HEK293T (cell line): ENCODE results near the gene HMMR.

Experiments
- CTCF ChIA-PET: fragments of 350-600 bp; formaldehyde crosslinking; extraction: SDS; loops from one replicate; lab custom pipeline; 2021; ENCODE audit warnings: antibody characterized with exemption, inconsistent platforms; lab: Yijun Ruan, JAX
- POLR2A ChIA-PET: fragments of 350-600 bp; formaldehyde crosslinking; extraction: SDS; loops from one replicate; lab custom pipeline; 2020; ENCODE audit warnings: antibody characterized with exemption, inconsistent platforms; lab: Yijun Ruan, JAX
- DNase-seq: peaks from one replicate; pipeline ENCODE4 v3.0.0; 2012; ENCODE audit warnings: mixed read lengths; ENCODE audit errors: extremely low spot score
- ARNT ChIP-seq: fragments of 450-650 bp; IDR thresholded peaks from 2 replicates; pipeline ENCODE4 v1.6.1; 2017; ENCODE audit warnings: mild to moderate bottlenecking
- BHLHE40 ChIP-seq: fragments of 450-650 bp; IDR thresholded peaks from 2 replicates; pipeline ENCODE4 v1.6.1; 2016; ENCODE audit warnings: mild to moderate bottlenecking, moderate library complexity, borderline replicate concordance
- CTBP1 ChIP-seq: fragments of 450-650 bp; IDR thresholded peaks from 2 replicates; pipeline ENCODE4 v1.6.1; 2016; ENCODE audit warnings: borderline replicate concordance
- ELF4 ChIP-seq: fragments of 450-650 bp; IDR thresholded peaks from 2 replicates; pipeline ENCODE4 v1.6.1; 2017; ENCODE audit warnings: antibody characterized with exemption
- FOXA1 ChIP-seq: fragments of 450-650 bp; IDR thresholded peaks from 2 replicates; pipeline ENCODE4 v1.6.1; 2016; ENCODE audit warnings: mild to moderate bottlenecking
- FOXK2 ChIP-seq: fragments of 450-650 bp; IDR thresholded peaks from 2 replicates; pipeline ENCODE4 v1.6.1; 2016; ENCODE audit warnings: mild to moderate bottlenecking
- FOXM1 ChIP-seq: fragments of 450-650 bp; IDR thresholded peaks from 2 replicates; pipeline ENCODE4 v1.6.1; 2017; ENCODE audit warnings: mild to moderate bottlenecking, borderline replicate concordance
- HDGF ChIP-seq: fragments of 450-650 bp; IDR thresholded peaks from 2 replicates; pipeline ENCODE4 v1.6.1; 2017; ENCODE audit warnings: antibody characterized with exemption, borderline replicate concordance
- L3MBTL2 ChIP-seq: fragments of 450-650 bp; conservative IDR thresholded peaks from 2 replicates; pipeline ENCODE4 v1.6.1; 2016; ENCODE audit warnings: mild to moderate bottlenecking
- LEF1 ChIP-seq: fragments of 450-650 bp; IDR thresholded peaks from 2 replicates; pipeline ENCODE4 v1.6.1; 2017; ENCODE audit warnings: mild to moderate bottlenecking, borderline replicate concordance
- NFRKB ChIP-seq: fragments of 450-650 bp; IDR thresholded peaks from 2 replicates; pipeline ENCODE4 v1.6.1; 2016; ENCODE audit warnings: mild to moderate bottlenecking, moderate library complexity
- PKNOX1 ChIP-seq: fragments of 450-650 bp; IDR thresholded peaks from 2 replicates; pipeline ENCODE4 v1.6.1; 2016
- SP1 ChIP-seq: fragments of 450-650 bp; IDR thresholded peaks from 2 replicates; pipeline ENCODE4 v1.6.1; 2017
- SUZ12 ChIP-seq: fragments of 450-650 bp; IDR thresholded peaks from 2 replicates; pipeline ENCODE4 v1.6.1; 2016; ENCODE audit warnings: mild to moderate bottlenecking
- TARDBP ChIP-seq: fragments of 450-650 bp; IDR thresholded peaks from 2 replicates; pipeline ENCODE4 v1.6.1; 2016
- ZNF384 ChIP-seq: fragments of 450-650 bp; IDR thresholded peaks from 2 replicates; pipeline ENCODE4 v1.6.1; 2016

Gene HMMR

GRCh38 chr5:163475411-163475810 lies 15.0 kb downstream of the HMMR start:
- CTCF ChIA-PET: no interaction called here
- TF ChIP-seq SP1 (no peak), CTBP1 (no peak), ARNT (no peak)
- POLR2A ChIA-PET: no interaction called here
- no peak for DNase-seq

- CTCF ChIA-PET: no interaction called here
- no peak for DNase-seq
- TF ChIP-seq CTBP1 (no peak), FOXK2 (no peak), TARDBP (no peak), L3MBTL2 (no peak), HDGF (no peak), PKNOX1 (no peak), ELF4 (no peak), FOXA1 (no peak), NFRKB (no peak), ZNF384 (no peak), SP1 (no peak), LEF1 (no peak), SUZ12 (no peak), FOXM1 (no peak)
- POLR2A ChIA-PET: interaction anchor here (1.8 kb wide), 1 partner anchor 18 kb away, joined by 8 read pairs; the partner anchor contains the start of genes HMMR and NUDCD2
Observed at GRCh38 chr5:163478126-163478981, 17.9 kb downstream of the HMMR start.

GRCh38 chr5:163478982-163479271 lies 18.5 kb downstream of the HMMR start:
- TF ChIP-seq ARNT (no peak), SUZ12 (no peak), CTBP1 (no peak), FOXM1 (no peak), TARDBP (no peak), BHLHE40 (no peak), L3MBTL2 (no peak), ELF4 (no peak), FOXA1 (no peak)
- DNase-seq: no peak
- CTCF ChIA-PET: no interaction called here
- POLR2A ChIA-PET: interaction anchor here (1.8 kb wide), 1 partner anchor 18 kb away, joined by 8 read pairs; the partner anchor contains the start of genes HMMR and NUDCD2

- ChIA-PET CTCF (no interaction called here), POLR2A (interaction anchor here (0.6 to 1.6 kb wide), 4 partner anchors 14 to 29 kb away, joined by 4 to 5 read pairs (median 4); partner anchors contain the start of genes HMMR and NUDCD2)
- TF ChIP-seq L3MBTL2 (no peak), SP1 (no peak), NFRKB (no peak), ARNT (no peak), FOXA1 (no peak), BHLHE40 (no peak), HDGF (no peak), SUZ12 (no peak), FOXK2 (no peak), PKNOX1 (no peak), TARDBP (no peak), ELF4 (no peak)
- no peak for DNase-seq
Observed at GRCh38 chr5:163489055-163489744, 28.8 kb downstream of the HMMR start.

GRCh38 chr5:163489745-163490075 lies 29.3 kb downstream of the HMMR start:
- POLR2A ChIA-PET: interaction anchor here (1.3 to 1.4 kb wide), 2 partner anchors 13 to 29 kb away, joined by 4 to 5 read pairs; partner anchors contain the start of genes HMMR and NUDCD2

More at GRCh38 chr5:163489745-163490075, 29.3 kb downstream of the HMMR start:
- no peak for DNase-seq
- CTCF ChIA-PET: no interaction called here
- no peak for TF ChIP-seq SUZ12
- TF ChIP-seq HDGF: no peak
- no peak for TF ChIP-seq FOXK2
- TF ChIP-seq FOXM1: no peak
- no peak for TF ChIP-seq TARDBP
- TF ChIP-seq L3MBTL2: no peak
- no peak for TF ChIP-seq FOXA1
- no peak for TF ChIP-seq NFRKB
- no peak for TF ChIP-seq PKNOX1
- TF ChIP-seq ELF4: no peak
- no peak for TF ChIP-seq CTBP1
- TF ChIP-seq SP1: no peak
- TF ChIP-seq BHLHE40: no peak
- no peak for TF ChIP-seq ARNT
- TF ChIP-seq LEF1: no peak
- TF ChIP-seq ZNF384: no peak
